ENCODE measurements around the gene RBM14.
"Not testable (repeated sequence)": the region's sequence is repeated elsewhere in the genome, so short reads cannot be mapped to it uniquely, and the experiment has no call there.

RBM14 gene, protein sequence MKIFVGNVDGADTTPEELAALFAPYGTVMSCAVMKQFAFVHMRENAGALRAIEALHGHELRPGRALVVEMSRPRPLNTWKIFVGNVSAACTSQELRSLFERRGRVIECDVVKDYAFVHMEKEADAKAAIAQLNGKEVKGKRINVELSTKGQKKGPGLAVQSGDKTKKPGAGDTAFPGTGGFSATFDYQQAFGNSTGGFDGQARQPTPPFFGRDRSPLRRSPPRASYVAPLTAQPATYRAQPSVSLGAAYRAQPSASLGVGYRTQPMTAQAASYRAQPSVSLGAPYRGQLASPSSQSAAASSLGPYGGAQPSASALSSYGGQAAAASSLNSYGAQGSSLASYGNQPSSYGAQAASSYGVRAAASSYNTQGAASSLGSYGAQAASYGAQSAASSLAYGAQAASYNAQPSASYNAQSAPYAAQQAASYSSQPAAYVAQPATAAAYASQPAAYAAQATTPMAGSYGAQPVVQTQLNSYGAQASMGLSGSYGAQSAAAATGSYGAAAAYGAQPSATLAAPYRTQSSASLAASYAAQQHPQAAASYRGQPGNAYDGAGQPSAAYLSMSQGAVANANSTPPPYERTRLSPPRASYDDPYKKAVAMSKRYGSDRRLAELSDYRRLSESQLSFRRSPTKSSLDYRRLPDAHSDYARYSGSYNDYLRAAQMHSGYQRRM

GRCh38 chr11:66616379-66617154 is at the start of gene RBM14:
RBM14 (plus strand) TSS chr11:66616630; CDS start chr11:66616721, 91 bp downstream.
- DNase-seq (ENCODE audit: low read depth), result peak; percentile 97

- DNase-seq (ENCODE audit: low read depth), result no peak
These were observed 48.7 kb upstream of the RBM14 start for GRCh38 chr11:66567787-66568123.

- DNase-seq (ENCODE audit: low read depth), result peak; percentile 58
These were observed 48.1 kb upstream of the RBM14 start, which contains the start of gene CTSF for GRCh38 chr11:66568124-66568916. CTSF (minus strand) TSS chr11:66568606; CDS start chr11:66568486, 120 bp downstream.

- DNase-seq (ENCODE audit: low read depth), result no peak
These were observed 47.4 kb upstream of the RBM14 start for GRCh38 chr11:66569076-66569475.

- no peak for DNase-seq (ENCODE audit: low read depth)
These were observed 46.2 kb upstream of the RBM14 start for GRCh38 chr11:66570079-66570849.

DNA sequence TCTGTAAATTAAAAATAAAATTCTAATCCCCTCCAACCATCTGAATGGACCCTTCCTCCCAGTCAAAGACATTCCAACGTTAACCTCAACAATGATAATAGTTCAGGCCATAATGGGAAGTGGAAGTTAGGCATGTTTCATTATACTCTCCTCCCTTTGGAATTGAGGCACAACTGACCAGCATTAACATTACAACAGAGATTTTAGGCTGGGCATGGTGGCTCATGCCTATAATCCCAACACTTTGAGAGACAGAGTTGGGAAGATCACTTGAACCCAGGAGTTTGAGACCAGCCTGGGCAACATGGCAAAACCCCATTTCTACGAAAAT is 45.6 kb upstream of the RBM14 start:
- no peak for DNase-seq (ENCODE audit: low read depth)

- DNase-seq (ENCODE audit: low read depth), result peak; percentile 70
These were observed 37.3 kb upstream of the RBM14 start for GRCh38 chr11:66579017-66579606.

DNA sequence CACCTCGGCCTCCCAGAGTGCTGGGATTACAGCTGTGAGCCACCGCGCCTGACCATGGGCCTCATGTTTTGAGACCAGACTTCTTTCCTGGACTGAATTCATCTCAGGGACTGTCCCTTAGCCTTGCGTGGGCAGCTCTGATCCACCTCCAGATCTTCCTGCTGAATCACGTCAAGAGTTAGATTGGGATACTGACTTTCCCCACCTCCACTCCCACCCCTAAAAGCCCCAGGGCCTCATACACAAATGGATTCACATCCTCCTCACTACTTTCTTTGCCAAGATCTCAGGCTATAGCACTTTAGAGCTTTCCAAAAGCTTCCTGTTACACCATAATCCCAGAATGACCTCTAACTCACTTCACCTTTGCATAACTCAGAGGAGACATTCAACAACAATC is 35.6 kb upstream of the RBM14 start:
- no peak for DNase-seq (ENCODE audit: low read depth)

DNA sequence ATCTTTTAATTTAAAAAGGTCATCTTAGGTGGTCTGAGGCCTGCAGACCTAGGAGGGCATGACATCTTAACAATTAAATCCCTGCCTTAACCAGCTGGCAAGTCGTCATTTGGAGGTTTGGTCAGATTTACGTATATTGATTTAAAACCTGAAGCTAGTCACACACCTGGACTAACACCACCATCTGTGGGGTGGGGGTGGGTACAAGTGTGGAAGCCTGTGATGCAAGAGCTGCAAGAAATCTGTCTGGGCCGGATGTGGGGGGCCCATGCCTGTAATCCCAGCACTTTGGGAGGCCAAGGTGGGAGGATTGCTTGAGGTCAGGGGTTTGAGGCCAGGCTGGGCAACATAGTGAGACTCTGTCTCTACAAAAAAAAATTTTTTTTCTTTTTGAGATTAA is 35.2 kb upstream of the RBM14 start:
- no peak for DNase-seq (ENCODE audit: low read depth)

DNA sequence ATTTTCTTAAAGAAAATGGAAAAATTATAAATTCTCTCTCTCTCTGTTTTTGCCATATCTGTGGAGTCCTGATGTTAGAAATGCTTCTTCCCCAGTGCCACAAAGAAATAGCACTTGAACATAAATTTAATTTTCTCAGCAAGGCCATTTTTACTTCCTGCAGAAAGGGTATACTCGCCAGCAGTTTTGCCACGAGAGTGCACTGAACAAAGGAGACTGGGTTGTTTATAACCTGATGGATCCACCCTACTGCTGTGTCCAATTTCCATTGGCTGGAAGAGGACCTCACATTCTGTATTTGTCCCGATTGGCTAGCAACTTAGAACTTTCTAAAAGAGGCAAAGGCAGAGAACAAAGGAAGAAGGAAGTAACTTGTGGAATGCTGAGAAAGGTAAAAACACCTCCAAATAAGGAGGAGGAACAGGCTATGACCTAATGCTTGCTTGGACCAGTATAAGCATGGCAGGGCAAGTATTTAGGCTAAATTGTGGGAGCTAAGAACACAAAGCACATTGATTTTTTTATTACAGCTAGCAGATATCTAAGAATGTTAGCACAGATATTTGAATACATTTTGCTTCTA is 33.8 kb upstream of the RBM14 start:
- not testable (repeated sequence) for DNase-seq (ENCODE audit: low read depth)

GRCh38 chr11:66585447-66585846 is 31.0 kb upstream of the RBM14 start:
- DNase-seq (ENCODE audit: low read depth), result not testable (repeated sequence)

- no peak for DNase-seq (ENCODE audit: low read depth)
These were observed 30.3 kb upstream of the RBM14 start for GRCh38 chr11:66586136-66586535.

DNA sequence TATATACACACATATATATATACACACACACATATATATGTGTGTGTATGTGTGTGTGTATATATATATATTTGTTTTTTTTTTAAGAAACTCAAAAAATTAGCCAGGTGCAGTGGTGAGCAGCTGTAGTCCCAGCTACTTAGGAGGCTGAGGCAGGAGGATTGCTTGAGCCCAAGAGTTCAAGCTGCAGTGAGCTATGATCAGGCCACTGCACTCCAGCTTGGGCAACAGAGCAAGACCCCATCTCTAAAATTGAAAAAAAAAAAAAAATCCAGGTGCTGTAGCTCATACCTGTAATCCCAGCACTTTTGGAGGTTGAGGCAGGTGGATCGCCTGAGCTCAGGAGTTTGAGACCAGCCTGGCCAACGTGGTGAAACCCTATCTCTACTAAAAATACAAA is 27.1 kb upstream of the RBM14 start:
- DNase-seq (ENCODE audit: low read depth), result not testable (repeated sequence)

DNA sequence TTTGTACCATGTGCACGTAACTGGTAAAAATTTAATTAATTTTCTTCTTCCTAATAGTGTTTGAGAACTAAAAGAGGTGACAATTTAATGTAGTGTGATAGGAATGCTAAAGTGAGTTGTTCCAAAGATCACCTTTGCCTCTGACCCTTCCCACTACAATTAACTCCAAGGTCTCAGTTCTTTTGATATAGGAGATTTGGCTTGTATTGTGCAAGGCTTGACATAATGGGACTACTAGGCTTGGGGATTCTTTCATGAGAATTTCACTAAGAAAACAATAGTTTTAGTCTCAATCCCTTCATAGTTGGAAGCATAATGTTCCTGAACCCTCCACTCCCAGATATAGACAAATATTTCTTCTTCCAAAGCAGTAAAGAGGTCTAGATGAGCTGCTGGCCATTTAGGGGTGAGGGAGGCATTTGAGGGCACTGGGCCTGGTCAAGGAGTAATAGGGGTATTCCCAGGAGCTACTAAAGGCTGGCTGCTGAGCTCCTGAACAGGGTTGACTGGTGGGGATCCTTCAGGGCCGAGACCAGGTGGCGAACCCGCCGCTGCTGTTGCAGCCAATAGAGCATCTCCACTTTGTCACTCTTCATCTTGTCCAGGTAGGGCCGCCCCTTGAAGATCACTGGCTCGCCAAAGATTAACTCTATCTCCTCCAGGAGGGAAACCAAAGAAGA is 26.3 kb upstream of the RBM14 start:
- DNase-seq (ENCODE audit: low read depth), result no peak

DNA sequence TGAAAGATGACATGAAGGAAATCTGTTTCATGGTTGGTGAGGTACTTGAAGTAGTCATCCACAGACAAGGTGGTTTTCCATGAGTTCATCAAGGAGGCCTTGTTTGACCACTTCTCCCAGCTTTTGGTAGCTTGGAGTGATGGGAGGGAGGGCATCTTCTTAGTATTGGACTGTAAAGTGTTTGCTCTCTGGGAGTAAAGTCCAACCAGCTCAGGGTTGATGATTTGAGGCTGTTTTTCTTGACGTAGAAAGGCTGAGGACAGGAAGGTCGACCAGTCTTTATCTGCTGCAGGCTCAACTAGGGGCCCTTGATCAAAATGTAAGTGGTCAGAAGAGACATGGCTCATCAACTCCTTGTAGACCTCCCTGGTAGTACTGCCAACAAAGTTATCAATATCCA is 25.3 kb upstream of the RBM14 start:
- no peak for DNase-seq (ENCODE audit: low read depth)

DNA sequence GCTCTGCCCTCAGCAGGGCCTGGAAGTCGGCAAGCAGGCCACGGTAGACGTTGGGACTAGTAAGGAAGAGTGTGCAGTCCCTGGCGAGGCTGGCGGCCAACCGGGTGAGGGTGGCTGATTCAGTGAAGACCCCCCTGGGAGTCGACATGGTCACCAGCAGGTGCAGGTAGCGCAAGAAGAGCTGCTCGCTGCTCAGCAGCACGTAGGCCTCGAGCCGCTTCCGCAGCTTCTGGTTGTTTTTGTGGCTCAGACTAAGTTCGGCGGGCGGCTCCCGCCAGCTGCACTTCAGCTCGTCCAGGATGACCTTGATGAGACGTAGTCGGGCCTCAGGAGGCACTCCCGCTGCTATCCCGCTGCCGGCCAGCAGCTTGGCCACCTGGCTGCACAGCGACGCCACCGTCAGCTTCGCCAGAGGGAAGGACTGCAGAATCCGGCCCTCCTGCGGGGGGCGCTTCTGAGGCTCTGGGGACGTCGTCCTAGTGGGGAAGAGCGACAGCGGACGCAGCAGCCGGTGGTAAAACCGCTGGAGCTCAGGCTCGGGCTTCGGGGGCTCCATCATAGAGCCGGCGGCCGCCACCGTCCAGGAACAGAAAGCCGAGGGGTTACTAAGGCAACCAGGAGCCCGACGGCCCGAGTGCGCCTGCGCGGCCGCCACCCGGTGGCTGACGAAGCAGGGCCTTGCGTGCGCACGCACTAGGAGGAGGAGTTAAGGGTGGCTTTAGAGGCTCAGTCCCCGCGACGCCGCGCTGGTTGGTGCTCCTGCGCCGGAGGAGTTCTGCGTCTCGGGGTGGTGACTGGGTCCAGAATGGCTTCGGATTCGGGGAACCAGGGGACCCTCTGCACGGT is 23.8 kb upstream of the RBM14 start, which contains the start of the genes CCDC87 and CCS:
TSS of gene CCDC87 (minus strand) at position 607 of the 846 bp plus-strand sequence. CDS start at position 559, 48 bp downstream.
TSS of gene CCS (plus strand) at position 729 of the 846 bp plus-strand sequence. CDS start at position 806, 77 bp downstream.
- DNase-seq (ENCODE audit: low read depth), result peak; percentile 99

DNA sequence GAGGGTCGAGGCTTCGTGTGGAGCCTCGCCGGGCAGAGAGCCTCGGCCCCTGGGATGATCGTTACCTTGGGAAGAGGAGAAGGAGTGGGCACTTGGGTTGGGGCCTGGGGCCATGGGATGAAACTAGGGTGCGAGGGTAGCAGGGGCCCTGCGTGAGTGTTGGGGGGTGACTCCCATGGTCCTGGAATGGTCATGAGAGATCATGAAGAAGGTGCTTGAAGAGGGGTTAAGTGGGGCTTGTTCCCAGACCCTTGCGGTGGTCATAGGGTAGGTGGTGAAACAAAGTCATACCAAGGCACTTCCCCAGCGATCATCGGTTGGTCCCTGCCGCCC is 23.2 kb upstream of the RBM14 start:
- DNase-seq (ENCODE audit: low read depth), result no peak

- DNase-seq (ENCODE audit: low read depth), result no peak
These were observed 22.8 kb upstream of the RBM14 start for GRCh38 chr11:66593650-66594049.
